Body of pancreas (tissue), 4 donors: ENCODE results near the gene CCDC182.

Source experiments
- CTCF ChIP-seq, 7 experiments: fragments of 450-650 bp in 4 of 7; fragments of 200-600 bp in 3 of 7; sonication (generic) in 3 of 7; IDR thresholded peaks; one replicate each; pipeline ENCODE4 v1.5.1; 2016 to 2019; ENCODE audit warnings: antibody characterized with exemption in 7 of 7
- POLR2A ChIP-seq, 3 donors: fragments of 450-650 bp; IDR thresholded peaks; one replicate each; pipeline ENCODE4 v1.6.1; 2016; ENCODE audit warnings: antibody characterized with exemption in 3 of 3, mild to moderate bottlenecking in 2 of 3

DNA sequence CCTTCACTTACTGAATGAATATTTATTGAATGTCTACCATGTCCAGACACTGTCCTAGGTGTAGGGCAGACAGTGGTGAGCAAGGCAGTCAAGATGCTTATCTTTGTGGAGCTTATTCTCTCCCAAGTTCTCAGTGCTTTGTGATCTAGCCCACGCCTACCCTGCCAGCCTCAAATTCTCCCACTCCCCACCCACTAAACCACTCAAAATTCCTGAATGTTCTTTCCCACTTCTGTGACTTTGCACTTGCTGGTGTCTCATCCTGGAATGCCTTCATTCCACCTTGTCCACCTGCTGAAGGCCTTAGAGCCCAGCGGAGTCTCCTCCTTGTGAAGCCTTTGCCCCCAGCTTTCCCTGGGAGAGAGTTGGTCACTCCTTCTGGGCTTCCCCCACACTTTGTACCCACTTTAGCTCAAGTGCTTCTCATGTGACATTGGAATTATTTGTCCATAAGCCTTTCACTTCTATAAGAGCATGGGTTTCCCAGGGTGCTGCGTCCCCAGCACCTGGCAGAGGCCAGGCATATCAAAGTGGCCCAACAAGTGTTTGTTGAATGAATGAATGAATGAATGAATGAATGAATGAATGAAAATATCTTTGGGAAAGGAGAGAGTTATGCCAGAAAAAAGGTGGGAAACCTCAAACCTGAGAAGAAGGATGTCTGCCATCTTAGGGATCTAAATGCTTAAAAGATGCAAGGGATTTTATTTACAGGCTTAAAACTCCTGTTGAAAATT is 23.0 kb downstream of the CCDC182 start:
- TF ChIP-seq POLR2A (IDR thresholded peaks at IDR 0.05): no peak
- no peak for TF ChIP-seq CTCF (IDR thresholded peaks at IDR 0.05)
